ENCODE measurements around the gene TMEM131L. TPM values are rescaled to one million over a fixed set of nuclear protein-coding genes. Genes with fewer than 3 reads are reported as not detected.

Gene TMEM131L
- total RNA-seq, 1 donor from 2014 or later, result 6.4 TPM

DNA sequence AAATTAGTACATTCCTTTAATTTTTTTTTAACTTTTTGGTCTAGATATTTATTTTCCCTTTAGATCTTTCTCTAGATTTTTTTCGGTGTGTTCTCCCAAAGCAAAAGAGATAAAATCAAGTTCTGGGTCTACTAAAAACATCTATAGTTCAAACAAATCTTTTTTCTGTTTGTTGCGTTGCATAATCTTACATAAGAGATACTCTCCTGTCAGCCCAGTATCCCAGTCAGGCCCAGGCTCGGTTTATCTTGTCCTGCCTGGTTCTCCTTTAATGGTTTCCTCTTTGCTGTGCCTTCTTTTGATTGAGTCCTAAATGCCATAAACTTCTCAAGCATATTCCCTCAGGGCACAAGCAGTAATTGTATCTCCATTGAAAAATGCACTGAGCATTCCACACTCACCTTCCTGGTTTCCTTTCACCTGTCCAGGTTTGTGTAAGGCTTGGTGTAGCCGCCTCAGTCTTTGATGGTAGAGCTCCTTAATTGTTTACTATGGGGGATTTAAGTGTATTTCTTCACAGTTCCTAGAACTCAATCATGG lies 104.9 kb downstream of the TMEM131L start:
- Mint-ChIP-seq H3K9me3 (ENCODE audit: unreplicated experiment) (no peaks in the 10 kb centered on the region), H3K36me3 (ENCODE audit: unreplicated experiment) (peaks cover 1% of the 10 kb centered on the region), H3K27me3 (ENCODE audit: unreplicated experiment) (no peaks in the 10 kb centered on the region), H3K27ac (ENCODE audit: unreplicated experiment) (no peak overlapping the region), H3K4me3 (ENCODE audit: unreplicated experiment) (no peak overlapping the region), H3K4me1 (ENCODE audit: unreplicated experiment) (peaks cover 11% of the 10 kb centered on the region)
- DNase-seq (ENCODE audit: extremely low spot score, unreplicated experiment), result no peak
- no peak for TF ChIP-seq CTCF (IDR thresholded peaks at IDR 0.05)

GRCh38 chr4:153572609-153573008 lies 106.4 kb downstream of the TMEM131L start:
- Mint-ChIP-seq H3K4me1 (ENCODE audit: unreplicated experiment) (peaks cover 11% of the 10 kb centered on the region), H3K27ac (ENCODE audit: unreplicated experiment) (no peak overlapping the region), H3K27me3 (ENCODE audit: unreplicated experiment) (no peaks in the 10 kb centered on the region), H3K36me3 (ENCODE audit: unreplicated experiment) (no peaks in the 10 kb centered on the region), H3K9me3 (ENCODE audit: unreplicated experiment) (no peaks in the 10 kb centered on the region), H3K4me3 (ENCODE audit: unreplicated experiment) (no peak overlapping the region)
- DNase-seq (ENCODE audit: extremely low spot score, unreplicated experiment), result no peak
- TF ChIP-seq CTCF (IDR thresholded peaks at IDR 0.05), result no peak

- Mint-ChIP-seq H3K9me3 (ENCODE audit: unreplicated experiment) (no peaks in the 10 kb centered on the region), H3K27ac (ENCODE audit: unreplicated experiment) (no peak overlapping the region), H3K4me1 (ENCODE audit: unreplicated experiment) (peaks cover 7% of the 10 kb centered on the region), H3K27me3 (ENCODE audit: unreplicated experiment) (no peaks in the 10 kb centered on the region), H3K36me3 (ENCODE audit: unreplicated experiment) (no peaks in the 10 kb centered on the region), H3K4me3 (ENCODE audit: unreplicated experiment) (no peak overlapping the region)
- DNase-seq (ENCODE audit: extremely low spot score, unreplicated experiment), result no peak
- no peak for TF ChIP-seq CTCF (IDR thresholded peaks at IDR 0.05)
Observed at GRCh38 chr4:153573221-153573620, 107.1 kb downstream of the TMEM131L start.

DNA sequence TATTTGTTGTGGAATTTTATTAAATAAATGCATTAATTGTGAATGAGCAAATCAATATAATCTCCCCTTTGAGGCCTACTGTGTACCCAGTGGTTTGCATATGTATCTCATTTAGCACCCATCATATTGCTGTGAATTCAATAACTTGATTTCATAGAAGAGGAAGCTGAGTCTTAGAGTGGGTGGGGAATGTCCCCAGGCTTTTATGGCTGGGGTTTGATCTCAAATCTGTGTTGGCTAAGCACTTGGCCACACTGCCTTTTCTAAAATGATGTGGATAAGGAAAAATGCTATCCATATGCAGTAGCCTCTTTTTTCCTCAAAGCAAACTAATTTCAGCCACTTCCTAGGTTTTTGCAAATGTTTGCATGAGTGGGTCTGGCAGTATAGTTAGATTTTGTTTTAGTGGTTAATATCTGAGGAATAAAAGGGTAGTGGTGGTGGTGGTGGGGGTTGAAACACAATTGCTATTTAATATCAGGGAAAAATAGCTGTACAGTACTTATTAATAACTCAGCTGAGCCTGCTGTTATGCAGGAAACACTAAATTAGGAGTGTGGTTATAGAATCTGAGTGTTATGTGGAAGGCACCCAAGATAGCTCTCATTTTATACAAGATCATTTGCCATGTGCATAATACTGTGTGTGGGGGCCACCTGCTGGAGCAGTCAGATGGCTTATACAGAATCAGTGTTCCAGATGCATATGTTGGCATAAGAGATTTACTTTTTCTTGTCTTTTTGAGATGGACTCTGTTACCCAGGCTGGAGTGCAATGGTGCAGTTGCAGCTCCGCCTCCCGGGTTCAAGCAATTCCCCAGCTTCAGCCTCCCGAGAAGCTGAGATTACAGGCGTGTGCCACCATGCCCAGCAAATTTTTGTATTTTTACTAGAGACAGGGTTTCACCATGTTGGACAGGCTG lies 108.0 kb downstream of the TMEM131L start:
- no peaks in the 10 kb centered on the region for H3K9me3 Mint-ChIP-seq (ENCODE audit: unreplicated experiment)
- peaks cover 5% of the 10 kb centered on the region for H3K4me1 Mint-ChIP-seq (ENCODE audit: unreplicated experiment)
- TF ChIP-seq CTCF (IDR thresholded peaks at IDR 0.05), result peak; percentile 85
- no peak overlapping the region for H3K4me3 Mint-ChIP-seq (ENCODE audit: unreplicated experiment)
- no peak overlapping the region for H3K27ac Mint-ChIP-seq (ENCODE audit: unreplicated experiment)
- no peaks in the 10 kb centered on the region for H3K36me3 Mint-ChIP-seq (ENCODE audit: unreplicated experiment)
- H3K27me3 Mint-ChIP-seq (ENCODE audit: unreplicated experiment), result no peaks in the 10 kb centered on the region
- no peak for DNase-seq (ENCODE audit: extremely low spot score, unreplicated experiment)

DNA sequence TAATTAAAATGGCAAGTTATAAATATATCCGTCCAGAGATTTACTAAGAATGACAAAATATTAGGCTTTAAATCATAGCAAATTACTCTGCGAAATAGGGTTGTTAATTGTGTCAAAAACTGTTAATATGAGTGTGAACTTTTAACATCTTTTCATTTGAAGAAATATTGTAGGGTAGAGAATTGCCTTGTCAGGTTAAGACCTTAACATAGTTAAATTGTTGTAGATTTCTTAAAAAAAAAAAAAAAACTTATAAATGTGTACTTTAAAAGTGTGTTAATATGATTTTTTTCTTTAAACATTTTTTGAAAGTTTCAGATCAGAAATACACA lies 110.2 kb downstream of the TMEM131L start:
- DNase-seq (ENCODE audit: extremely low spot score, unreplicated experiment), result no peak
- Mint-ChIP-seq H3K9me3 (ENCODE audit: unreplicated experiment) (no peaks in the 10 kb centered on the region), H3K4me1 (ENCODE audit: unreplicated experiment) (peaks cover 5% of the 10 kb centered on the region), H3K27ac (ENCODE audit: unreplicated experiment) (no peak overlapping the region), H3K36me3 (ENCODE audit: unreplicated experiment) (peaks cover 7% of the 10 kb centered on the region), H3K4me3 (ENCODE audit: unreplicated experiment) (no peak overlapping the region), H3K27me3 (ENCODE audit: unreplicated experiment) (no peaks in the 10 kb centered on the region)
- TF ChIP-seq CTCF (IDR thresholded peaks at IDR 0.05), result peak; percentile 24
